ENCODE data around the gene IDI2.

IDI2 gene

GRCh38 chr10:978826-979421 lies 46.7 kb downstream of the IDI2 start:
- no peak for DNase-seq

GRCh38 chr10:976316-976715 lies 49.3 kb downstream of the IDI2 start:
- DNase-seq: no peak

DNA sequence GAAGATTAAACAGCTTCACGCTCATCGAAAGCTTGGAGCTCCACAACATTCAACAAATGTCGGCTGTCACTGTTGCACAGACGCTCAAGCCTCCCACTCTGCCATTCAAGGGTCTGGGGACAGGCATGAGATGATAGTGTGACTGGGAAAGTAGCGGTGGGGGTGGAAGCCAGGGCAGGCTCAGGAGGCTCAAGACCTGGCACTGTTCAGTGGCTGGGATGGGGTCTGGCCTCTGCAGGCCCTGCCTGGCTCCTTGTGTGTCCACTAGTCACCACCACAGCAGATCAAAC lies 50.9 kb downstream of the IDI2 start:
- DNase-seq: no peak

GRCh38 chr10:974038-974784 lies 51.4 kb downstream of the IDI2 start:
- DNase-seq: no peak

DNA sequence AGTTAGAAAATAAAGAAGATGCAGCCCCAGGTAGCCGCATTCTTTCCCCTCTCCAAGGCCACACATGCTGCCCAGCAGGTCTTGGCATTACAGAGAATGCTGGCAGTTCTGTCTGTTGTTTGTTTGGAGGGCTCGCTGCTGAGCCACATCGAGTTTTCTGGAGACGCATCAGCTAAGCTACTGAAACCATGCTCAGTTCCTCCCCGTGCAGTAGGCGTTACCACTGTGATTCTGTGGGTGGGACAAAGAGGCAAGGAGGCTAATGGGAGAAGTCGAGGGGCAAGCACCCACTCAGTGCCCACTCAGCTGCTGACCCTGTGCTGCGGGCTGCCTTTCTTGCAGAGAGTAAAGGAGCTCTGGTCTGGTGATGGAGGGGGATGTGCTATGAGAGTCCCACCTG lies 52.9 kb downstream of the IDI2 start:
- DNase-seq: no peak

DNA sequence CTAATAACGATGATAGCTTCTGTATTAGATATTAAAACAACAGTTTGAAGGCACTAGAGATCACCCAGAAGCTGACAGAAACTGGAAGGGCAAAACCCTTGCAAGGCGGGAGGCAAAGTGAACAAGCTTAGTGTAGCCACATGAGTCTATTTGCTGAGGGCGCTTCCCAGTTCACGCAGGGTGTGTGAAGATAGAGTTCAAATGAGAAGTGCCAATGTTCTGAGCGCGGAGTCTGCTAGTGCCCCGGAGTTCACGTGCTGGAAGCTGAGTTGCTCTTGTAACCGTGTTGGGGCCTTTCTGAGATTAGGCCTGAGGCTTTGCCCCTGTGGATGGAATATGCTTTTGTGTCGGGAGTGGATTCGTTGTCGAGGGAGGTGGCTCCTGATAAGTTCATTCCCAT lies 54.0 kb downstream of the IDI2 start:
- no peak for DNase-seq

DNA sequence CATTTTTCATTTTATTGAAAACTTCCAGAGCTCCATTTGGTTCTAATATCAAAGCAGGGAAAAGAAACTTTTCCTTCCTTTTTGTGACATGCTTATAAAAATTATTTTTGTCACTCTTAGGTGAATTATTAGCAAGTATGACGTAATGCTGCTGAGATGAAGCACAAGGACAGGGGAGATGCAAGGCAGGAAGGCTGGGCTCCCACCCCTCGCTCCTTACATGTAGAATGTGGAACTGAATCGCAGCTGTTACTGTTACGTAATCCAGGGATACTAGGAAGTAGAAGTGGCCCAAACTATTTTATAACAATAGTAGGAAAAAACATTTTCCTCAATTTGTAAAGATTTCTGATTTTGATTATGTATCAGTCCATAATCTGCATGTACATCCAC lies 54.5 kb downstream of the IDI2 start:
- peak; percentile 53 for DNase-seq

- peak; percentile 2 for DNase-seq
Observed at GRCh38 chr10:970311-971149, 55.1 kb downstream of the IDI2 start.

DNA sequence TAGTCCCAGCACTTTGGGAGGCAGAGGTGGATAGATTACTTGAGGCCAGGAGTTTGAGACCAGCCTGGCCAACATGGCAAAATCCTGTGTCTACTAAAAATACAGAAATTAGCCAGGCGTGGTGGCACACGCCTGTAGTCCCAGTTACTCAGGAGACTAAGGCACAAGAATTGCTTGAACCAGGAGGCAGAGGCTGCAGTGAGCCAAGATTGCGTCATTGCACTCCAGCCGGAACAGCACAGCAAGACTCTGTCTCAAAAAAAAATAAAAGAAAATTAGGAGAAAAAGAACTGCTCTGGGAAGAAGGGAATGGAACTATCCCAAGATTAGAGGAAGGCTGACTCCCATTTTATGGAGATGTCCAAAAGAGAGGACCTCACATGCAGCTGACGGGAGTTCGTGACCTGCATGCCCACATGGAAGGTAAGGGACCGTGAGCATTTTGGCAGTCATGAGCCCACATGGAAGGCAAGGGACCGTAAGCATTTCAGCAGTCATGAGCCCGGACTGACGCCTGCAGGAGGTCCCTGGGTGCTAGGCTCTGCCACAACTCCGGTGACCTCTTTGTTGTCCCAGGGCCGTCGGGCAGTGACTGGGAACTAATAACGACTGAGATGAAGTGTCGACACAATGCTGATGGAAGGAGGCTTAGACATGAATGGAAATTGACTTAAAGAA lies 56.0 kb downstream of the IDI2 start:
- no peak for DNase-seq
